OCI-M2 (cell line): ENCODE measurements around the gene PPM1J.

Experiments used
- DNase-seq: peaks from one replicate; lab custom pipeline; 2025; ENCODE audit not compliant: unreplicated experiment; lab: John Stamatoyannopoulos, UW

Gene PPM1J

GRCh38 chr1:112688781-112689193 lies 26.3 kb downstream of the PPM1J start:
- no peak for DNase-seq

DNA sequence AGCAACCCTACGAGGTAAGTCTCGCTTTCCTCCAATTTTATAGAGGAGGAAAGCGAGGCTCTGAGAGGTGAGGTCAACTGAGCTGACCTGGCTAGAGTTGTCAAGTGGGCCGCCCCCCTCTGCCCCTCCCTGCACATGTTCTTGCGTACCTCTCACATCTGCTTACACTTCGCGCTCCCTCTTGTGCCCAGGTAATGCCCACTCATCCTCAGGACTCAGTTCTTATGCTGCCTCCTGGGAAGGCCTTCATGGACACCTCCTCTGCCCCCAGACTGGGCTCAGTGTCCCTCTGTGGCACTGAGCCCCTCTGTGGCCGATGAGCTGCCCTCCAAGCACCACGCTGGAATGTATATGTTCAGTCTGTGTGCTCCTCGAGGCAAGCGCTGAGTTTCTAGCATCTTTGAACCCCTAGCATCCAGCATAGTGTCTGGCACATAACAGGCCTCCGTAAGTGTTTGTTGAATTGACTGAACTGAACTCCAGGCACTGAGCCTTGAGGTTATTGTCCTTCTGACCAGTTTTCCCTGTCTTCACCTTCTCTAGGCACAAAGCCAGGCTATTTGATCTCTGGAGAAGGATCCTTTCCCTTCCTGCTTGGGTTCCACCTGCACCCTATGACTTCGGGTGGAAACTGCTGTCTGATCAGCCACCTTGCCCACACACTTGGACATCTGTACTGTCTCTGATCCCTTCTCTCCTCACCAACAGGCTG lies 27.2 kb downstream of the PPM1J start:
- no peak for DNase-seq

DNA sequence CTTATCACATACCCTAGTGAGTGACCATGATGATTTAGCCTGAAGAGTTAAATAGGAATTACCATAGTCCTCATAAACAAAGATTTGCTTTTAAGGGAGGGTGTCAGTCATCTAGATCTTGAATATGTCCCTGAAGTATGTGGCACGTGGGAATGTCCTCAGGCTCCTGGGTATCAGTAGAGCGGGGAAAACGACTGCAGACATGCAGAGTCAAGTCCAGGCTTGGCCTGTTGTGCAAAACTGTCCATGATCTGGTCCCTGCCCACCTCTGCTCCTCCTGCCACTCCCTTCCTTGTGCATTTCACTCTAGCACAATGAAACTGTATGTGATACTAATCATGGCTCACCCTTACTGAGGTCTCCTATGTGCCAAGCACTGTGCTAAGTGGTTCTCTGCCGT lies 27.8 kb downstream of the PPM1J start:
- DNase-seq = no peak

DNA sequence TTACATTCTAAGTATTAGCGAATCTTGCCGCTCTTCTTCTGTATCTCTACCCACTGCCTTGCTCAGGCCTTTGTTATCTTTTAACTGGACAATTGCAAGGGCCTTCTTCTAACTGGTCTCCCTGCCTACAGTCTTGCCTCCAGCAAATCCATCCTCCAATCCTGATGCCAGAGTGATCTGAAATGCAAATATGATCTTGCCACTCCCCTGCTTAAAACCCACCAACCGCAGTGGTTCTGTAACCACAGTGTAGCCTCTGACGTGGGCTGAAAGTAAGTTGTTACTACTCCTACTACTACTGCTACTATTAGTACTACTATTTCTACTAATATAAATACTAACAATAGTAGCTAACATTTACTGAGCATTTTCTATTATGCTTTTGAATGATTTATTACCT lies 28.3 kb downstream of the PPM1J start:
- no peak for DNase-seq

DNA sequence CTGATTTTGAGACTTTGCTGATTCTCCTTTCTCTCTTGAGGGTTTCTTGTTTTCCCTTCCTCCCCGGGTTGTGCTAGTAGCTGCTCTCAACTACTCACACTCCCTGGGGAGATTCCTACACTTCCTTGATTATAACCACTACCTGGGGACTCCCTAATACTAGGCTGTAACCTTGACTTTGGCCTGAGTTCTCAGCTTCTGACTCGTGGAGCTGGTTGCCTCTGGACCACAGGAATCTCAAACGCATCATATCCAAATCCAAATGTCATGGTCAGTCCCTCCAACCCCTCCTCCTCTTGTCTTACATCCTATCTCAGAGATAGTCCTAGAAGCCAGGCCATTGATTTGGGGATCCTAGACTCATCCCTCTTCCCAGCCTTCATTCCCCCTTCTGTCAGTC lies 28.7 kb downstream of the PPM1J start:
- no peak for DNase-seq

GRCh38 chr1:112685913-112686312 lies 29.2 kb downstream of the PPM1J start:
- DNase-seq = no peak

- DNase-seq = no peak
Observed at GRCh38 chr1:112678605-112679004, 36.5 kb downstream of the PPM1J start.

GRCh38 chr1:112677501-112677900 lies 37.6 kb downstream of the PPM1J start:
- DNase-seq = no peak

GRCh38 chr1:112676543-112676942 lies 38.6 kb downstream of the PPM1J start:
- DNase-seq = no peak

DNA sequence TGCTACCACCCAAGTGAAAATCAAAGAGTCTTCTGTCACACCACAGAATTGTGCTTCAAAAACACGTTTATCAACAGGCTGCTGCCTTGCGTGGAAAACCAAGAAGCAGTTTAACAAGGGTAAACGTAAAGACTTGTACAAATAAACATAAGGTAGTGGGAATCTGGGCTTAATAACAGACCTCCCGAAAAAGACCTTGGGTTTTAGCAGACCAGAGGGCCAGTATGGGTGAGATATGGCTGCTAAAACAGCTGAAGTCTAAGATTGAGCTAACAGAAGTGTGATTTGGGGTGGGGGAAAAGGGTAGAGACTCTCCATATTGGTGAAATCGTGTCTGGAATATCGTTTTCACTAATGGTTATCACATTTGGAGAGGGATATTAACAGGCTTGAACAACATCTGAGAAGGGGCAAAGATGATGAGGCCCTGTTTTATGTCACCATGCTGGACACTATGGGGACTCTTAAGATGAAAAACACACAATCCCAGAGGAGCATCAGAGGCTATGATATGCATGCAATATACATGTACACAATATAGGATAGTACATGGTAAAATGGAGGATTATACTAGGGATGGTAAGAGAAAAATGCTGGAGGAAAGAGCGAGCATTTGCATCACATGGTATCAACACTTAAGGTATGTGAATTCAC lies 39.3 kb downstream of the PPM1J start:
- no peak for DNase-seq

DNA sequence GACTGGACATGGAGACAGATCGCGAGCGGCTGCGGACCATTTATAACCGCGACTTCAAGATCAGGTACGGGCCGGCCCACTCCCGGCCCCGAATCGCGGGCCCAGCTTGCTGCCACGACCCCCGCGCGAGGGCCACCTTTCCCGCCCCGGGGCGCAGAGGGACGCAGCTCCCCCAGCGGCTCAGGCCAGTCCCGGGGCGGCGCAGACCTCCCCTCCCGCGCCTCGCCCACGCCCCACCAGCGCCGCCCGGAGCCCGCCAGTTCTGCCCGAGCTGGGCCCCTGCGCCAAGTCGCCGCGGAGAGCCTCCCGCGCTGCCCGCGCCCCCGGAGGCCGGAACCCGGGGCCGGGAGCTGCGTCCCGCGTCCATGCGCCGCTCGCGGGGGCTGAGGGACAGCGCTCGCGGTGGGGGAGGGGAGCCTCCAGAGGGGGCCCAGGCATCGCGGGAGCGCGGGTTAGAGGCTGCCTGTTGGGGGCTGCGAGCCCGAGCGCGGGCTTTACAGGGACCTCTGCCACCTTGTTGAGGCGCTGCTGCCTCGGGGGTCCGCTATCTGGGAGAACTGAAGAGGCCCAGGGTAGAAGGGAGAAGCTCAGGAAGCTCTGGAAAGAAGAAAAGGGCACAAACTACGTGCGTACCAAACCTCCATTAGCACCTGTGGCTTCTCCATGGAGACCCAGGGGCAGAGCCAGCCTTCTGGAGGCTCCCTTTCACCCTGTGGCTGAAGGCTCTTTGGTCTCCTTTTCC lies 40.0 kb downstream of the PPM1J start:
- DNase-seq = no peak

DNA sequence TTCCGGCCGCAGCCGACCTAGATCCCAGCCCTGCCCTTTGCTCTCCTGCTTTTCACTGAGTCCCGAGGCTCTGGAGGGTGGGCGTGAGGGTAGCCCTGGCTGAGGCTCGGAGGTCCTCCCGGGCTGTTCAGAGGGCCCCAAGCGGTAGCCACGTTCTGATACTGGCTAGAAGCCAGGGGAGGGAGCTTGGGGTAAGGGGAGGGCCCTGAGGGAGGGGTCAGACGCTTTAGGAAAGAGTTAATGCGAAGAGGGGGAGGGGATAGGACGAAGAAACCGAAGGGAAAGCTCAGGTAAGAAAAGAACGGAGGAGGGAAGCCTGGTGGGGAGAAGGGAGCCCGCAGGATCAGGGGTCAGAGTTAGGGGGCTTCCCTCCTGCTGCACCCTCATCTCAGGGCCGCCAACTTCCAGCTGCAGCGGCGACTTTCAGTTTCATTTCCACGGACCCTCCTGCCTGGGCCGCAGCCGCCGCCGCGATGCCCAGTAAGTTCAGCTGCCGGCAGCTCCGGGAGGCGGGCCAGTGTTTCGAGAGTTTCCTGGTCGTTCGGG lies 40.6 kb downstream of the PPM1J start, which contains the start of gene MOV10:
Gene MOV10 (plus strand): TSS at position 220 of the 546 bp plus-strand sequence. CDS start 254 bp downstream, at position 474.
- no peak for DNase-seq

DNA sequence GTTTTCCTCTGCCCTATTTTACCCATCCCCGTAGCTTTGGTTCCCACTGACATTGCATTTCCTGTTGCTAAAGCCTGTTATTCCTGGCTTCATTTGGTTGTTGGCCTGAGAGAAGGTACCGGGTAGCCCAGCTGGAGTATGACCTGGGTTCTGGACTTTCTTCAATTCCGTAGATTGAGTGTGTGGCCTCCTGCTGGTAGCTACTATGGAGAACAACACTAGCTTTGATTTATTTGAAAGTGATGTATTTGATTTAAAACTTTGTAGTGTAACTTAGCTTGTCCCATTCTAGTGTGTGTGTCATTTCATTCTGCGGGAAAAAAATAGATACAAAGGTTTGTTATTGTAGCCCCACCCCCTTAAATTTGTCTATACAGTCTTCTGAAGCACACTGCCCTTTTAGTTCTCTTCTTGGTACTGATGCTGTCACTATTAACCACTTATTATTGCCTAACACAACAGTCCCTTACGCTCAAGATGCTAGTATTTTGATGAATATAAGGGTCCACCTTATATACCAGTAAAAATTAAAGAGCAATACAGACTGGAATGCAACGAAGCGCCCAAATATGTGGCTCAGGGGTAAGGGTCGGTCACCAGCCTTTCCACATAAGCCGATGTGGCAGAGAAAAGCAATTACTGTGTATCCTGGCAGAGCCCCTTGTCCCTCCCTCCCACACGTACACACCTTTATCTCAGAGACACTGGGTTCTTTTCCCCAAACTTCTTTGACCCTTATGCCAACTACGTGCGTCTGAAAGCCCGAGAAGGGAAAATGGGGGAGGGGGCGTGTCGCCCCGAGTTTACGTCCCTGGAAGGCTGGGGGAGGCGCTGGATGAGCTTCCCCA lies 41.3 kb downstream of the PPM1J start:
- no peak for DNase-seq

DNA sequence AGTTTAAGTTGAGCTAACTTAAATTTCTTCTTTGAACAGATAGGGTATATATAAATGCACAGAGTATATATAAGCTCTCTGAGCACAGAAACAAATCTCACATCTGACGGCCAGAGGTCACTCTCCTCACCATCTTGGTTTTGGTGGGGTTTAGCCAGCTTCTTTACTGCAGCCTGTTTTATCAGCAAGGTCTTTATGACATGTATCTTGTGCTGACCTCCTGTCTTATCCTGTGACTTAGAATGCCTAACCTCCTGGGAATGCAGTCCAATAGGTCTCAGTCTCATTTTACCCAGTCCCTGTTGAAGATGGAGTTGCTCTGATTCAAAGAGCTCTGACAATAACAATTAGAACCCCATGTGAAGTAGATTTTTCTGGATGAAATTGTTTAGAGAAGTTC lies 42.3 kb downstream of the PPM1J start:
- no peak for DNase-seq

- no peak for DNase-seq
Observed at GRCh38 chr1:112672009-112672408, 43.1 kb downstream of the PPM1J start.

DNA sequence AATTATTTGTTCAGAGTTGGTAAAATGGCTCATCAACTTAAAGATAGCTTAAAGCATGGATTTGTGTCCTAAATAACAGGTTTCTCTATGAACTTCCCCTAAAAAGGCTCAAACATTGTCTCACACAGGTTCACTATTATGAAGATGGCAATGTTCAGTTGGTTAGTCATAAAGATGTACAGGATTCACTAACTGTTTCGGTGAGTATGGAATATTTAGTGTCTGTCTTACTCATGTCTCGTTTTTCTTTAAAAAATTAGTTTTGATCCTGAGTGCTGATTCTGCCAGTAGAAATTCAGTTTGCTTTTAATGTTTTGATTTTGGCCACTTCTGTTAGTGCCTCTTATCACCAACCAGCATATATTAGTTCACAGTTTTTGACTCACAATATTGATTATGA lies 48.2 kb downstream of the PPM1J start:
- DNase-seq = no peak

DNA sequence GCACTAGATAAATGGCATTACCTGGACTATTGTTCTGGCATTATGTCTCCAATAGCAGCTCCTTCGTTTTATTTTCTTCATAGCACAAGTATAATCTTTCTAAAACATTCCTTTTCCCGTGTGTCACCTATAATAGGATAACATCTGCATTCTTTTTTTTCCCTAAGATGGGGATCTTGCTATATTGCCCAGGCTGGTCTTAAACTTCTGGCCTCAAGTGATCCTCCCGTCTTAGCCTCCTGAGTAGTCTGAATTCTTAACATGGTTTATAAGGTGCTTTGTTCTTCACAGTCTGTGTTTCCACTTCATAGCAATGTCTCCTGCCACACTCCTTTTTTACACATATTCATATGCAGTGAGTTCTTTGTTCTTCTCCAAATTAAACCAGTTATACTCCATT lies 49.3 kb downstream of the PPM1J start:
- no peak for DNase-seq
